B cell (primary cell): Measurements from ENCODE around the gene NTNG1. TPM values are rescaled to one million over a fixed set of nuclear protein-coding genes. Genes with fewer than 3 reads are reported as not detected.

ENCODE experiments used
- ATAC-seq: fragments of 200-7000 bp; cut with Tn5 transposase; one replicate; pipeline ENCODE4 v1.10.0; 2021; ENCODE audit warnings: low read depth, mild to moderate bottlenecking, moderate number of reproducible peaks, moderate library complexity
- CTCF ChIA-PET: fragments of 350-600 bp; sonication (Branson Sonifier 250); formaldehyde crosslinking; loops from one replicate; lab custom pipeline; 2021; ENCODE audit warnings: antibody characterized with exemption, inconsistent platforms; lab: Charles Lee
- POLR2A ChIA-PET: fragments of 350-600 bp; sonication (Branson Sonifier 250); formaldehyde crosslinking; loops from one replicate; lab custom pipeline; 2021; ENCODE audit warnings: antibody characterized with exemption; lab: Charles Lee
- DNase-seq: peaks from one replicate; pipeline ENCODE4 v3.0.0; 2013
- H2AFZ ChIP-seq: 2 replicates; pipeline ENCODE4 v1.6.1; 2012; ENCODE audit warnings: mild to moderate bottlenecking, low read depth, low read length; ENCODE audit not compliant: insufficient read depth, poor library complexity, severe bottlenecking
- H3K27ac ChIP-seq, 2 donors: 1 replicate in 1 of 2; 2 replicates in 1 of 2; pipeline ENCODE4 v1.5.1; 2012 to 2013; ENCODE audit warnings: low read length in 2 of 2, mild to moderate bottlenecking in 2 of 2, moderate library complexity in 1 of 2
- H3K27me3 ChIP-seq, 4 experiments: fragments of 200-600 bp in 1 of 4; sonication (generic) in 1 of 4; replicated peaks in 1 of 4; 1 replicate in 2 of 4; 2 replicates in 2 of 4; pipeline versions ENCODE4 v1.6.1 to v1.7.0; 2013 to 2016; ENCODE audit warnings: low read length in 3 of 4, mild to moderate bottlenecking in 2 of 4, mixed read lengths in 1 of 4, moderate library complexity in 1 of 4; ENCODE audit not compliant: insufficient read depth in 4 of 4, control insufficient read depth in 3 of 4; ENCODE audit errors: control extremely low read depth in 1 of 4
- H3K36me3 ChIP-seq, 2 experiments: replicated peaks in 1 of 2; 1 replicate in 1 of 2; 2 replicates in 1 of 2; pipeline versions ENCODE4 v1.6.1 to v1.7.1; 2013; ENCODE audit warnings: low read length in 1 of 2; ENCODE audit not compliant: insufficient read depth in 2 of 2, control insufficient read depth in 1 of 2; ENCODE audit errors: control extremely low read depth in 1 of 2, extremely low read depth in 1 of 2
- H3K4me1 ChIP-seq, 2 donors: fragments of 200-600 bp in 1 of 2; sonication (generic) in 1 of 2; 1 replicate in 1 of 2; 2 replicates in 1 of 2; pipeline versions ENCODE4 v1.5.1 to v1.6.1; 2013 to 2017; ENCODE audit warnings: low read length in 2 of 2; ENCODE audit not compliant: control insufficient read depth in 2 of 2, insufficient read depth in 2 of 2
- H3K4me2 ChIP-seq: replicated peaks from 2 replicates; pipeline ENCODE3; 2012; ENCODE audit warnings: mild to moderate bottlenecking, low read depth, low read length; ENCODE audit not compliant: poor library complexity, severe bottlenecking
- H3K4me3 ChIP-seq, 5 experiments: fragments of 200-600 bp in 1 of 5; sonication (generic) in 1 of 5; 1 replicate in 3 of 5; 2 replicates in 2 of 5; pipeline versions ENCODE4 v1.5.1 to v1.7.0; 2011 to 2016; ENCODE audit warnings: low read length in 4 of 5, mild to moderate bottlenecking in 4 of 5, low read depth in 2 of 5, control low read depth in 1 of 5, moderate library complexity in 1 of 5; ENCODE audit not compliant: insufficient read depth in 1 of 5; ENCODE audit errors: control extremely low read depth in 1 of 5, extremely low read depth in 1 of 5
- H3K79me2 ChIP-seq: fragments of 200-600 bp; sonication (generic); one replicate; pipeline ENCODE4 v1.6.0; 2016; ENCODE audit warnings: low read length; ENCODE audit not compliant: control insufficient read depth, insufficient read depth
- H3K9ac ChIP-seq: fragments of 200-600 bp; sonication (generic); 2 replicates; pipeline ENCODE4 v1.6.1; 2017; ENCODE audit warnings: mild to moderate bottlenecking, low read length, moderate library complexity
- H3K9me3 ChIP-seq, 3 donors: one replicate each; pipeline versions ENCODE4 v1.6.1 to v1.7.1; 2013; ENCODE audit warnings: low read length in 2 of 3; ENCODE audit not compliant: control insufficient read depth in 2 of 3, insufficient read depth in 1 of 3; ENCODE audit errors: control extremely low read depth in 1 of 3
- H4K20me1 ChIP-seq: 2 replicates; pipeline ENCODE4 v1.6.0; 2012; ENCODE audit warnings: mild to moderate bottlenecking, low read length; ENCODE audit not compliant: insufficient read depth, control insufficient read depth, poor library complexity, severe bottlenecking
- H3K27ac Mint-ChIP-seq: one replicate; pipeline ENCODE4 v1.8.0; 2021; ENCODE audit warnings: mixed read lengths
- H3K27me3 Mint-ChIP-seq: one replicate; pipeline ENCODE4 v1.8.0; 2021; ENCODE audit warnings: mixed read lengths
- H3K4me1 Mint-ChIP-seq: one replicate; pipeline ENCODE4 v1.8.0; 2021; ENCODE audit warnings: mixed read lengths
- H3K4me3 Mint-ChIP-seq: one replicate; pipeline ENCODE4 v1.8.0; 2021; ENCODE audit warnings: mixed read lengths
- H3K9me3 Mint-ChIP-seq: one replicate; pipeline ENCODE4 v1.8.0; 2022; ENCODE audit warnings: mixed read lengths; ENCODE audit not compliant: insufficient read depth
- CTCF ChIP-seq: fragments of 200-600 bp; IDR thresholded peaks from one replicate; pipeline ENCODE4 v1.8.0; 2022; ENCODE audit warnings: antibody characterized with exemption, mild to moderate bottlenecking
- EZH2 ChIP-seq: IDR thresholded peaks from 2 replicates; pipeline ENCODE4 v1.6.1; 2012; ENCODE audit warnings: borderline replicate concordance, low read depth, mild to moderate bottlenecking, moderate library complexity, low read length; ENCODE audit not compliant: insufficient read depth, poor library complexity, severe bottlenecking
- WGBS: methylation state at CpG from one replicate; pipeline ENCODE4 v1.1.5; 2013; ENCODE audit warnings: missing lambda C conversion rate; ENCODE audit not compliant: insufficient coverage; 5-methylcytosine and 5-hydroxymethylcytosine counted together
- intact Hi-C: fragments of 100-400 bp; cut with micrococcal nuclease; formaldehyde crosslinking; loops from one replicate; pipeline ENCODE4 v1.10.0; 2022
- polyA plus RNA-seq: library from polyadenylated mRNA; depleted of rRNA; stranded (reverse); fragments of >200 nt; gene quantifications from 2 replicates; pipeline ENCODE4 v1.2.3, GENCODE V29; 2012
- total RNA-seq, 2 donors: library from RNA; stranded (reverse); fragments of 120-200 nt in 1 of 2; gene quantifications; 1 replicate in 1 of 2; 2 replicates in 1 of 2; pipeline versions ENCODE4 v1.2.3 to v1.2.4, GENCODE V29; 2013 to 2022

NTNG1 gene
- total and polyA plus RNA-seq, 2 donors (not counting 1 experiment from before 2014, with no cell fraction given) = 2.8 to 3.7 TPM

GRCh38 chr1:107434361-107434693, 293.5 kb downstream of the NTNG1 start:
- peak; percentile 47 for ATAC-seq
- intact Hi-C loops = loop anchor here (5.0 kb wide), 1 partner anchor 313 kb away; no protein-coding TSS in a partner anchor
- Mint-ChIP-seq H3K4me3 (peak overlapping the region; percentile 53), H3K4me1 (peaks cover 33% of the 10 kb centered on the region), H3K9me3 (no peaks in the 10 kb centered on the region), H3K27me3 (no peaks in the 10 kb centered on the region), H3K27ac (peak overlapping the region; percentile 71)
- no peak overlapping the region for H2AFZ ChIP-seq
- peaks cover 26 to 27% of the 10 kb centered on the region in 2 donors for H3K4me1 ChIP-seq
- ChIA-PET POLR2A (no interaction called here), CTCF (interaction anchor here (1.8 to 8.6 kb wide), 4 partner anchors 15 to 95 kb away, joined by 5 to 191 read pairs (median 54); no protein-coding TSS in a partner anchor)
- H3K4me3 ChIP-seq = peak overlapping the region in 1 of 5 experiments; percentile 31
- TF ChIP-seq CTCF (no peak), EZH2 (no peak)
- no peaks in the 10 kb centered on the region for H3K36me3 ChIP-seq
- no peaks in the 10 kb centered on the region for H3K79me2 ChIP-seq
- H4K20me1 ChIP-seq = no peaks in the 10 kb centered on the region
- H3K27ac ChIP-seq = peak overlapping the region; percentile 19 to 30
- H3K27me3 ChIP-seq = no peaks in the 10 kb centered on the region
- peak overlapping the region; percentile 22 for H3K9ac ChIP-seq
- no peaks in the 10 kb centered on the region for H3K9me3 ChIP-seq
- peak; percentile 38 for DNase-seq
- peak overlapping the region; percentile 41 for H3K4me2 ChIP-seq

GRCh38 chr1:107436552-107437241, 295.9 kb downstream of the NTNG1 start:
- Histone ChIP-seq H3K9me3 (no peaks in the 10 kb centered on the region), H2AFZ (no peak overlapping the region), H3K27me3 (no peaks in the 10 kb centered on the region), H3K4me2 (no peak overlapping the region), H3K36me3 (no peaks in the 10 kb centered on the region), H3K4me3 (no peak overlapping the region), H3K79me2 (no peaks in the 10 kb centered on the region), H3K27ac (no peak overlapping the region), H4K20me1 (no peaks in the 10 kb centered on the region), H3K9ac (no peak overlapping the region), H3K4me1 (peaks cover 22% of the 10 kb centered on the region in 2 donors)
- ATAC-seq (no peak), DNase-seq (no peak)
- Mint-ChIP-seq H3K9me3 (no peaks in the 10 kb centered on the region), H3K27me3 (no peaks in the 10 kb centered on the region), H3K4me3 (no peak overlapping the region), H3K4me1 (peaks cover 32% of the 10 kb centered on the region), H3K27ac (no peak overlapping the region)
- ChIA-PET CTCF (interaction anchor here (0.8 to 4.1 kb wide), 5 partner anchors 8 to 240 kb away, joined by 3 to 24 read pairs (median 4); no protein-coding TSS in a partner anchor), POLR2A (no interaction called here)
- over 99% methylated on average over 9 of the region's 13 CpGs for WGBS
- intact Hi-C loops = no loop called here
- TF ChIP-seq CTCF (no peak), EZH2 (no peak)
